H1 (cell line): ENCODE measurements around the gene FOXK1. TPM values are rescaled to one million over a fixed set of nuclear protein-coding genes. Genes with fewer than 3 reads are reported as not detected.

Experiments used
- CTCF ChIA-PET: fragments of 300-600 bp; sonication (Branson Sonifier 250); formaldehyde crosslinking; loops from one replicate; lab custom pipeline; 2021; ENCODE audit not compliant: partially characterized antibody; lab: Charles Lee
- POLR2A ChIA-PET: fragments of 300-600 bp; sonication (Branson Sonifier 250); formaldehyde crosslinking; loops from one replicate; lab custom pipeline; 2021; ENCODE audit warnings: inconsistent platforms; ENCODE audit not compliant: partially characterized antibody; lab: Charles Lee
- DNase-seq, 2 experiments: peaks; one replicate each; pipeline versions ENCODE4 v3.0.0 to v3.0.0-alpha.2; 2010 to 2022; ENCODE audit warnings: low spot score in 2 of 2, low read depth in 1 of 2, mixed read lengths in 1 of 2
- FAIRE-seq: peaks from 2 replicates; lab custom pipeline; 2011; peaks lifted over from hg19 to GRCh38; lab: Jason Lieb, UNC
- H2AFZ ChIP-seq: 2 replicates; pipeline ENCODE4 v1.8.1; 2012; ENCODE audit warnings: low read length, inconsistent platforms
- H2AK5ac ChIP-seq: 2 replicates; pipeline ENCODE4 v1.6.1; 2013; ENCODE audit warnings: low read depth, low read length
- H2BK120ac ChIP-seq: replicated peaks from 2 replicates; pipeline ENCODE3; 2013; ENCODE audit warnings: low read depth, low read length, inconsistent platforms
- H2BK12ac ChIP-seq: 2 replicates; pipeline ENCODE4 v1.6.1; 2013; ENCODE audit warnings: low read depth, low read length
- H2BK15ac ChIP-seq: 2 replicates; pipeline ENCODE4 v1.6.1; 2013; ENCODE audit warnings: low read length
- H2BK20ac ChIP-seq: 2 replicates; pipeline ENCODE4 v1.6.1; 2013; ENCODE audit warnings: low read length
- H2BK5ac ChIP-seq: 2 replicates; pipeline ENCODE4 v1.6.1; 2013; ENCODE audit warnings: low read depth, low read length
- H3K14ac ChIP-seq: 2 replicates; pipeline ENCODE4 v1.6.1; 2013; ENCODE audit warnings: inconsistent platforms; ENCODE audit not compliant: insufficient read length
- H3K18ac ChIP-seq: 2 replicates; pipeline ENCODE4 v1.6.1; 2013; ENCODE audit warnings: low read length; ENCODE audit errors: extremely low read depth
- H3K23ac ChIP-seq: 2 replicates; pipeline ENCODE4 v1.6.1; 2013; ENCODE audit warnings: inconsistent platforms; ENCODE audit not compliant: insufficient read length
- H3K23me2 ChIP-seq: 2 replicates; pipeline ENCODE4 v1.6.1; 2013; ENCODE audit warnings: low read depth, low read length
- H3K27ac ChIP-seq: 2 replicates; pipeline ENCODE4 v1.6.1; 2011; ENCODE audit warnings: low read depth, low read length, inconsistent platforms
- H3K27me3 ChIP-seq, 4 experiments: replicated peaks in 1 of 4; 1 replicate in 1 of 4; 2 replicates in 3 of 4; pipeline versions ENCODE4 v1.6.1 to v1.8.1; 2011 to 2013; ENCODE audit warnings: low read length in 3 of 4, mild to moderate bottlenecking in 3 of 4, inconsistent platforms in 2 of 4, mixed read lengths in 2 of 4, moderate library complexity in 1 of 4; ENCODE audit not compliant: control insufficient read depth in 3 of 4, insufficient read depth in 3 of 4; ENCODE audit errors: extremely low read depth in 1 of 4
- H3K36me3 ChIP-seq, 4 experiments: 2 replicates each; pipeline versions ENCODE4 v1.6.1 to v1.8.1; 2011 to 2013; ENCODE audit warnings: mild to moderate bottlenecking in 4 of 4, low read length in 3 of 4, moderate library complexity in 2 of 4, control low read depth in 1 of 4, inconsistent platforms in 1 of 4; ENCODE audit not compliant: insufficient read depth in 4 of 4, control insufficient read depth in 2 of 4
- H3K4ac ChIP-seq: replicated peaks from 2 replicates; pipeline ENCODE3; 2013; ENCODE audit warnings: low read length, low read depth, mixed read lengths, inconsistent platforms; ENCODE audit not compliant: insufficient read length
- H3K4me1 ChIP-seq, 4 experiments: replicated peaks in 1 of 4; 1 replicate in 1 of 4; 2 replicates in 3 of 4; pipeline versions ENCODE4 v1.6.1 to v1.8.1; 2011 to 2013; ENCODE audit warnings: low read length in 3 of 4, inconsistent platforms in 2 of 4, mixed read lengths in 1 of 4; ENCODE audit not compliant: insufficient read depth in 4 of 4, control insufficient read depth in 3 of 4
- H3K4me2 ChIP-seq, 2 experiments: 2 replicates each; pipeline versions ENCODE4 v1.6.1 to v1.8.1; 2011 to 2013; ENCODE audit warnings: low read depth in 2 of 2, low read length in 2 of 2, control low read depth in 1 of 2, inconsistent platforms in 1 of 2, mild to moderate bottlenecking in 1 of 2; ENCODE audit not compliant: insufficient read depth in 1 of 2
- H3K4me3 ChIP-seq, 4 experiments: fragments of 200-600, 300-600 bp in 1 of 4; sonication (generic), shearing (Covaris generic), sonication (Bioruptor Twin) in 1 of 4; 2 replicates each; pipeline versions ENCODE4 v1.5.1 to v1.8.1; 2011 to 2016; ENCODE audit warnings: low read length in 4 of 4, low read depth in 3 of 4, control low read depth in 2 of 4, inconsistent platforms in 2 of 4, mild to moderate bottlenecking in 2 of 4, mixed read lengths in 1 of 4, moderate library complexity in 1 of 4; ENCODE audit not compliant: insufficient read depth in 2 of 4; ENCODE audit errors: extremely low read depth in 1 of 4
- H3K56ac ChIP-seq: replicated peaks from 2 replicates; pipeline ENCODE3; 2013; ENCODE audit warnings: low read depth, mild to moderate bottlenecking, mixed read lengths, low read length, inconsistent platforms; ENCODE audit not compliant: insufficient read length
- H3K79me1 ChIP-seq: 2 replicates; pipeline ENCODE4 v1.6.1; 2013; ENCODE audit warnings: low read depth, low read length, control low read depth
- H3K79me2 ChIP-seq, 2 experiments: 2 replicates each; pipeline versions ENCODE4 v1.6.1 to v1.8.1; 2012 to 2013; ENCODE audit warnings: low read length in 2 of 2, mild to moderate bottlenecking in 2 of 2, inconsistent platforms in 1 of 2; ENCODE audit not compliant: insufficient read depth in 2 of 2, control insufficient read depth in 1 of 2
- H3K9ac ChIP-seq, 4 experiments: replicated peaks in 1 of 4; 1 replicate in 1 of 4; 2 replicates in 3 of 4; pipeline versions ENCODE4 v1.6.1 to v1.8.1; 2011 to 2013; ENCODE audit warnings: low read depth in 3 of 4, low read length in 3 of 4, control low read depth in 2 of 4, mild to moderate bottlenecking in 2 of 4, moderate library complexity in 2 of 4, inconsistent platforms in 1 of 4; ENCODE audit errors: extremely low read depth in 1 of 4
- H3K9me3 ChIP-seq, 2 experiments: 2 replicates each; pipeline versions ENCODE4 v1.6.1 to v1.8.1; 2012 to 2013; ENCODE audit warnings: mild to moderate bottlenecking in 2 of 2, moderate library complexity in 2 of 2, control low read depth in 1 of 2, inconsistent platforms in 1 of 2, low read depth in 1 of 2, low read length in 1 of 2, mixed read lengths in 1 of 2; ENCODE audit not compliant: insufficient read depth in 2 of 2
- H4K20me1 ChIP-seq, 2 experiments: replicated peaks in 1 of 2; 2 replicates each; pipeline versions ENCODE3 to v1.8.1; 2011 to 2013; ENCODE audit warnings: inconsistent platforms in 2 of 2, low read length in 2 of 2, mild to moderate bottlenecking in 1 of 2; ENCODE audit not compliant: insufficient read depth in 2 of 2, control insufficient read depth in 1 of 2
- H4K5ac ChIP-seq: 2 replicates; pipeline ENCODE4 v1.6.1; 2013; ENCODE audit warnings: low read length, low read depth, mixed read lengths, inconsistent platforms; ENCODE audit not compliant: insufficient read length
- H4K8ac ChIP-seq: 2 replicates; pipeline ENCODE4 v1.8.0; 2013; ENCODE audit warnings: mild to moderate bottlenecking, moderate library complexity, low read length, inconsistent platforms; ENCODE audit not compliant: insufficient read depth; ENCODE audit errors: extremely low read depth
- H4K91ac ChIP-seq: replicated peaks from 2 replicates; pipeline ENCODE3; 2013; ENCODE audit warnings: low read length, mixed read lengths, inconsistent platforms; ENCODE audit not compliant: insufficient read length
- BACH1 ChIP-seq: IDR thresholded peaks from 2 replicates; pipeline ENCODE4 v1.6.1; 2012; ENCODE audit warnings: low read length, improper control_type of control experiment
- CBX8 ChIP-seq: fragments of 300-800, 300-1000 bp; sonication (generic); IDR thresholded peaks from 2 replicates; pipeline ENCODE4 v1.7.1; 2016; ENCODE audit warnings: low read depth, low read length, borderline replicate concordance
- CREB1 ChIP-seq: IDR thresholded peaks from 2 replicates; pipeline ENCODE4 v1.6.1; 2012; ENCODE audit warnings: inconsistent platforms
- KDM4A ChIP-seq: IDR thresholded peaks from one replicate; pipeline ENCODE4 v1.7.1; 2012; ENCODE audit warnings: low read depth, mild to moderate bottlenecking, moderate library complexity, low read length, inconsistent platforms; ENCODE audit not compliant: severe bottlenecking
- MAFK ChIP-seq: IDR thresholded peaks from 2 replicates; pipeline ENCODE4 v1.6.1; 2012; ENCODE audit warnings: low read depth, mild to moderate bottlenecking, improper control_type of control experiment, low read length
- NANOG ChIP-seq: IDR thresholded peaks from 2 replicates; pipeline ENCODE4 v1.6.1; 2011; ENCODE audit warnings: low read length, low read depth, mild to moderate bottlenecking, inconsistent platforms; ENCODE audit not compliant: insufficient read depth, poor library complexity, severe bottlenecking
- POLR2AphosphoS5 ChIP-seq: IDR thresholded peaks from 2 replicates; pipeline ENCODE4 v1.6.1; 2011; ENCODE audit warnings: low read depth, low read length
- POU5F1 ChIP-seq: IDR thresholded peaks from 2 replicates; pipeline ENCODE4 v1.6.1; 2011; ENCODE audit warnings: low read depth, mild to moderate bottlenecking, low read length, moderate library complexity
- SP1 ChIP-seq: IDR thresholded peaks from 2 replicates; pipeline ENCODE4 v1.6.1; 2011; ENCODE audit warnings: low read depth, low read length
- SP2 ChIP-seq: IDR thresholded peaks from 2 replicates; pipeline ENCODE4 v1.6.1; 2012; ENCODE audit warnings: mild to moderate bottlenecking, low read length, inconsistent platforms
- SRF ChIP-seq: IDR thresholded peaks from 2 replicates; pipeline ENCODE4 v1.6.1; 2011; ENCODE audit warnings: mild to moderate bottlenecking, low read depth, low read length, moderate library complexity
- WGBS, 2 experiments: shearing (Covaris generic) in 1 of 2; methylation state at CpG; one replicate each; pipeline versions ENCODE4 v1.1.6 to v1.1.7; 2013 to 2015; ENCODE audit warnings: low lambda C conversion rate in 2 of 2, mixed read lengths in 2 of 2, inconsistent platforms in 1 of 2, low coverage in 1 of 2, missing lambda C conversion rate in 1 of 2; ENCODE audit not compliant: insufficient replicate concordance in 2 of 2, insufficient coverage in 1 of 2, insufficient read length in 1 of 2; ENCODE audit errors: extremely low coverage in 1 of 2, missing lambda C conversion rate in 1 of 2; 5-methylcytosine and 5-hydroxymethylcytosine counted together
- polyA plus RNA-seq, 7 experiments: library from polyadenylated mRNA; depleted of rRNA in 3 of 7; stranded (reverse) in 5 of 7; unstranded in 2 of 7; fragments of >200 nt in 5 of 7; fragments of 200-250 nt in 2 of 7; gene quantifications; 1 replicate in 5 of 7; 2 replicates in 1 of 7; 4 replicates in 1 of 7; pipeline versions ENCODE4 v1.2.1 to v1.2.3, GENCODE V29; 2011 to 2013; ENCODE audit warnings: missing spikeins in 2 of 7, mixed read lengths in 2 of 7
- total RNA-seq: library from RNA; stranded (reverse); fragmentation: NEBNext Ultra II Directional; extraction: Animal tissue kit (Norgen Biotek cat#: 25700); gene quantifications from 2 replicates; pipeline ENCODE4 v1.2.1, GENCODE V29; 2021
- TF ChIP-seq, protein P1 (sequence below): IDR thresholded peaks from 2 replicates; pipeline ENCODE4 v1.6.1; 2012; ENCODE audit warnings: low read length, inconsistent platforms

The FOXK1 gene
- total and polyA plus RNA-seq, 2 of the 8 experiments (the other 6 are each of a cell fraction or from before 2014, with no cell fraction given) = 2.0 to 8.5 TPM

DNA sequence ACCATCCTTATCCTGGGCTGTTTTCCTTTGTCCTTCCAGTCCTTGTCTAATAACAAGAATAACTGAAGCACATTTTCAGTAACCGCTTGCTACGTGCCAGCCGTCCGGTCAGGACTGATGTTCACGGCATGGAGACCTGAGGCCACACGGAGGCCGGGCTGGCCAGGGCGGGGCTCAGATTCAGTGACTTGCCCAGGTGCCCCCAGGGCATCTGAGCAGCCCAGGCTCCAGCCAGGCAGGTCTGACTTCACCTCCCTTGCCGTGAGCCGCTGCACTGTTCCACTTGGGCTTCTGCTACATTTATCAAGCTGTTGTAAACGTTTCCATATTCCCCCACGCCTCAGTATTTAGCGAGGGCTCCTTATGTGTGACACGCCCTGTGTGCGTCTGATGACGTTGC lies 49.7 kb downstream of the FOXK1 start:
- no peak overlapping the region for H3K14ac ChIP-seq
- no peaks in the 10 kb centered on the region for H3K79me2 ChIP-seq
- no peak overlapping the region for H3K4me3 ChIP-seq
- H3K27me3 ChIP-seq = no peaks in the 10 kb centered on the region
- no peak for FAIRE-seq
- H3K9ac ChIP-seq = no peak overlapping the region
- H3K9me3 ChIP-seq = no peaks in the 10 kb centered on the region
- H2AFZ ChIP-seq = no peak overlapping the region
- H3K79me1 ChIP-seq = peaks cover 2% of the 10 kb centered on the region
- no peak overlapping the region for H4K8ac ChIP-seq
- no peaks in the 10 kb centered on the region for H3K36me3 ChIP-seq
- no peaks in the 10 kb centered on the region for H3K23me2 ChIP-seq
- H2AK5ac ChIP-seq = no peak overlapping the region
- no peak overlapping the region for H2BK15ac ChIP-seq
- H3K4me1 ChIP-seq = no peaks in the 10 kb centered on the region; a peak in 1 of 7 replicates
- ChIA-PET CTCF (no interaction called here), POLR2A (no interaction called here)
- no peak overlapping the region for H3K18ac ChIP-seq
- no peak overlapping the region for H2BK12ac ChIP-seq
- H4K5ac ChIP-seq = no peak overlapping the region
- no peak for DNase-seq
- H3K23ac ChIP-seq = no peak overlapping the region
- H2BK5ac ChIP-seq = no peak overlapping the region
- no peak overlapping the region for H2BK20ac ChIP-seq
- peaks cover 5 to 15% of the 10 kb centered on the region in 2 experiments for H4K20me1 ChIP-seq
- no peak for TF ChIP-seq POLR2AphosphoS5
- TF ChIP-seq POU5F1 = no peak
- TF ChIP-seq SP1 = no peak
- TF ChIP-seq KDM4A = no peak
- TF ChIP-seq CREB1 = no peak
- TF ChIP-seq NANOG = no peak
- TF ChIP-seq, protein P1, sequence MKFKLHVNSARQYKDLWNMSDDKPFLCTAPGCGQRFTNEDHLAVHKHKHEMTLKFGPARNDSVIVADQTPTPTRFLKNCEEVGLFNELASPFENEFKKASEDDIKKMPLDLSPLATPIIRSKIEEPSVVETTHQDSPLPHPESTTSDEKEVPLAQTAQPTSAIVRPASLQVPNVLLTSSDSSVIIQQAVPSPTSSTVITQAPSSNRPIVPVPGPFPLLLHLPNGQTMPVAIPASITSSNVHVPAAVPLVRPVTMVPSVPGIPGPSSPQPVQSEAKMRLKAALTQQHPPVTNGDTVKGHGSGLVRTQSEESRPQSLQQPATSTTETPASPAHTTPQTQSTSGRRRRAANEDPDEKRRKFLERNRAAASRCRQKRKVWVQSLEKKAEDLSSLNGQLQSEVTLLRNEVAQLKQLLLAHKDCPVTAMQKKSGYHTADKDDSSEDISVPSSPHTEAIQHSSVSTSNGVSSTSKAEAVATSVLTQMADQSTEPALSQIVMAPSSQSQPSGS = no peak
- TF ChIP-seq SRF = no peak
- TF ChIP-seq BACH1 = no peak
- TF ChIP-seq CBX8 = no peak
- no peak for TF ChIP-seq MAFK
- no peak for TF ChIP-seq SP2
- no peak overlapping the region for H4K91ac ChIP-seq
- no peak overlapping the region for H3K56ac ChIP-seq
- H2BK120ac ChIP-seq = no peak overlapping the region
- 100% methylated on average over 13 of the region's 16 CpGs; no CpG with 5 or more reads in 1 of the 2 experiments for WGBS, 2 experiments
- H3K27ac ChIP-seq = no peak overlapping the region
- H3K4me2 ChIP-seq = no peak overlapping the region
- H3K4ac ChIP-seq = no peak overlapping the region
